ENCODE data around the gene B4GALT7.

B4GALT7 gene

DNA sequence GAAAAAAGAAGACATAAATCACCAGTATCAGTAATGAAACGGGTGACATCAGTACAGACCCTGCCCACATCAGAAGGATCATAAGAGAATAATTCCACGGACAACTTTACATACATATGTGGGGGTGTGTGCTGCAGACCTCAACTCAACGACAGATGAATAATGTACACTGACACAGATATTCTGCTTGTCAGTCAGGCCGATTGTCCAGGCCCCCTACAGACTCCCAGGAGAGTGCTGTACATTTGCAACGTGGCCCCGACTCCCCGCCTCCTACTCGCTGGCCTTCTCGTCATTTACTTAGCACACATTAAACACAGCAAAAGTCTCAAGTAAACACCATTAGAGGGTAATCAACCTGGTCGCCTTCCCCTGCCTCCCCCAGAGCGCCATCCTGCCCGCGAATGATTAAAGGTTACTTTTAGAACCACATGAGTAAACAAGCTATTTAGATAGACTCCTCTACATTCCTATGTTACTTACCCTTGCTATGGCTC, 11.5 kb upstream of the B4GALT7 start:
- DNase-seq: no peak

DNA sequence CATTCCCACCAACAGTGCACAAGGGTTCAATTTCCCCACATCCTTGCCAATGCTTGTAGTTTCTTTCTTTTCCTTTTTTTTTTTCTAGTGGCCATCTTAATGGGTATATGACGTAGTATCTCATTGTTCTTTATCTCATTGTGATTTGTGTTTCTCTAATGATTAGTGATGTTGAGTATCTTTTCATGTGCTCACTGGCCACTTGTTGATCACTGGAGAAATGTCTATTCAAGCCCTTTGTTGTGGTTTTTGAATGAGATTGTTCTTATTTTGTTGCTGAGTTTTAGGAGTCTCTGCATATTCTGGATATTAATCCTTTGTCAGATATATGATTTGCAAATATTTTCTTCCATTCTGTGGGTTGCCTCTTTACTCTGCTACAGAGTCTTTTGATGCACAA, 9.5 kb upstream of the B4GALT7 start:
- no peak for ATAC-seq
- no peak overlapping the region for H3K4me3 Mint-ChIP-seq
- peaks cover 42% of the 10 kb centered on the region for H3K4me1 Mint-ChIP-seq
- H3K27me3 Mint-ChIP-seq: peaks cover 17% of the 10 kb centered on the region
- no peaks in the 10 kb centered on the region for H3K9me3 Mint-ChIP-seq
- H3K27ac Mint-ChIP-seq: no peak overlapping the region
- no peak for DNase-seq

More for the DNA sequence above, 11.5 kb upstream of the B4GALT7 start:
- no peak overlapping the region for H3K4me3 Mint-ChIP-seq
- no peaks in the 10 kb centered on the region for H3K9me3 Mint-ChIP-seq
- H3K4me1 Mint-ChIP-seq: peaks cover 35% of the 10 kb centered on the region
- ATAC-seq: no peak
- no peak overlapping the region for H3K27ac Mint-ChIP-seq
- peaks cover 17% of the 10 kb centered on the region for H3K27me3 Mint-ChIP-seq

GRCh38 chr5:177591690-177592009, 8.3 kb upstream of the B4GALT7 start:
- Mint-ChIP-seq H3K27ac (peak overlapping the region in 1 of 2 donors; percentile 99), H3K4me3 (peak overlapping the region; percentile 97 to 99), H3K9me3 (no peaks in the 10 kb centered on the region), H3K4me1 (peaks cover 53% of the 10 kb centered on the region), H3K27me3 (peaks cover 17% of the 10 kb centered on the region)
- no peak for ATAC-seq
- DNase-seq: no peak

GRCh38 chr5:177592010-177592834, 7.7 kb upstream of the B4GALT7 start, which contains the start of gene TMED9:
Gene TMED9 (plus strand): TSS chr5:177592203. CDS start chr5:177592215, 12 bp downstream.
- DNase-seq: peak; percentile 87 to 88
- no peaks in the 10 kb centered on the region for H3K9me3 Mint-ChIP-seq
- H3K27me3 Mint-ChIP-seq: peaks cover 17% of the 10 kb centered on the region
- H3K4me1 Mint-ChIP-seq: peaks cover 57% of the 10 kb centered on the region
- H3K27ac Mint-ChIP-seq: peak within 1 kb of the TSS; percentile 99 to 100
- peak; percentile 96 for ATAC-seq
- peak within 1 kb of the TSS; percentile 97 to 99 for H3K4me3 Mint-ChIP-seq

DNA sequence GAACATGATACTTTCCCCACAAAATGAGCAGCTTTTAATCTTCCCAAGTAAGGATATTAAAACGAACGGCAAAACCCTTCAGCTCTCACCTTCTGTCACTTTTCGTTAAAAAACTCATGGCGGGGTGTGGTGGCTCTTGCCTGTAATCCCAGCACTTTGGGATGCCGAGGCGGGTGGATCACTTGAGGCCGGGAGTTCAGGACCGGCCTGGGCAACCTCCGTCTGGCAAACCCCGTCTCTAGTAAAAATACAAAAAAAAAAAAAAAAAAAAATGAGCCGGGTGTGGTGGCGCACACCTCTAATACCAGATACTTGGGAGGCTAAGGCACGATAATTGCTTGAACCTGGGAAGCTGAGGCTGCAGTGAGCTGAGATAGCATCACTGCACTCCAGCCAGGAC, 7.0 kb upstream of the B4GALT7 start:
- H3K9me3 Mint-ChIP-seq: no peaks in the 10 kb centered on the region
- DNase-seq (no peak), ATAC-seq (no peak)
- H3K27ac Mint-ChIP-seq: peak overlapping the region; percentile 66 to 100
- peak overlapping the region; percentile 97 to 99 for H3K4me3 Mint-ChIP-seq
- H3K4me1 Mint-ChIP-seq: peaks cover 57% of the 10 kb centered on the region
- H3K27me3 Mint-ChIP-seq: peaks cover 17% of the 10 kb centered on the region

GRCh38 chr5:177593511-177593910, 6.4 kb upstream of the B4GALT7 start:
- ATAC-seq: no peak
- Mint-ChIP-seq H3K27me3 (peaks cover 17% of the 10 kb centered on the region), H3K4me3 (peak overlapping the region; percentile 55 to 97), H3K4me1 (peaks cover 57% of the 10 kb centered on the region), H3K27ac (no peak overlapping the region), H3K9me3 (no peaks in the 10 kb centered on the region)
- DNase-seq: no peak

GRCh38 chr5:177594071-177594470, 5.9 kb upstream of the B4GALT7 start:
- no peak overlapping the region for H3K27ac Mint-ChIP-seq
- H3K4me3 Mint-ChIP-seq: no peak overlapping the region
- no peak for DNase-seq
- no peak for ATAC-seq
- peaks cover 17% of the 10 kb centered on the region for H3K27me3 Mint-ChIP-seq
- no peaks in the 10 kb centered on the region for H3K9me3 Mint-ChIP-seq
- H3K4me1 Mint-ChIP-seq: peaks cover 58% of the 10 kb centered on the region

- ATAC-seq (no peak), DNase-seq (no peak)
- Mint-ChIP-seq H3K4me3 (no peak overlapping the region), H3K4me1 (peaks cover 63% of the 10 kb centered on the region), H3K27me3 (peaks cover 7% of the 10 kb centered on the region), H3K27ac (no peak overlapping the region), H3K9me3 (no peaks in the 10 kb centered on the region)
These were observed 4.8 kb upstream of the B4GALT7 start for GRCh38 chr5:177595026-177595585.

GRCh38 chr5:177595991-177596774, 3.7 kb upstream of the B4GALT7 start:
- Mint-ChIP-seq H3K27ac (no peak overlapping the region), H3K4me3 (no peak overlapping the region), H3K27me3 (no peaks in the 10 kb centered on the region), H3K9me3 (no peaks in the 10 kb centered on the region), H3K4me1 (peaks cover 71% of the 10 kb centered on the region)
- ATAC-seq: no peak
- DNase-seq: no peak

DNA sequence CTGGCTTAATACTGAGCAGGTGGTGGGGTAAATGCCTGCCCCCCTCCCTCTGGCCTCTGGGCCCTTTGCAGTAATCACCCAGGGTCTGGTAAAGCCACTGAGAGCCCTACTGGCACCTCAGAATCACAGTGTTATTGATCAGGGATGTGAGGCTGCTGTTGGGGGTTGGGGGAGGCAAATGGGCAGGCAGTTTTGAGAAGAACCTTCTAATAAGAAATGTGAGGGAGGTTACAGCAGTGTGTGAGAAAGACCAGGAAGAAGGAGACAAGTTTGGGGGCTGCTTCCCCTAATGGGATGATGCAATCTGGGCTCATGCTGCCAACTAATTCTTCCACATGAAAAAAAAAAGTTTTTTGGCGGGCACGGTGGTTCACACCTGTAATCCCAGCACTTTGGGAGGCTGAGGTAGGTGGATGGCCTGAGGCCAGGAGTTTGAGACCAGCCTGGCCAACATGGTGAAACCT, 3.1 kb upstream of the B4GALT7 start:
- no peak for DNase-seq
- H3K4me3 Mint-ChIP-seq: no peak overlapping the region
- no peaks in the 10 kb centered on the region for H3K9me3 Mint-ChIP-seq
- H3K27me3 Mint-ChIP-seq: no peaks in the 10 kb centered on the region
- H3K4me1 Mint-ChIP-seq: peaks cover 66% of the 10 kb centered on the region
- ATAC-seq: no peak
- no peak overlapping the region for H3K27ac Mint-ChIP-seq

GRCh38 chr5:177598477-177598876, 1.5 kb upstream of the B4GALT7 start:
- Mint-ChIP-seq H3K27me3 (no peaks in the 10 kb centered on the region), H3K4me3 (peak overlapping the region; percentile 58 to 97), H3K4me1 (peaks cover 58% of the 10 kb centered on the region), H3K9me3 (no peaks in the 10 kb centered on the region), H3K27ac (no peak overlapping the region)
- ATAC-seq (no peak), DNase-seq (no peak)

DNA sequence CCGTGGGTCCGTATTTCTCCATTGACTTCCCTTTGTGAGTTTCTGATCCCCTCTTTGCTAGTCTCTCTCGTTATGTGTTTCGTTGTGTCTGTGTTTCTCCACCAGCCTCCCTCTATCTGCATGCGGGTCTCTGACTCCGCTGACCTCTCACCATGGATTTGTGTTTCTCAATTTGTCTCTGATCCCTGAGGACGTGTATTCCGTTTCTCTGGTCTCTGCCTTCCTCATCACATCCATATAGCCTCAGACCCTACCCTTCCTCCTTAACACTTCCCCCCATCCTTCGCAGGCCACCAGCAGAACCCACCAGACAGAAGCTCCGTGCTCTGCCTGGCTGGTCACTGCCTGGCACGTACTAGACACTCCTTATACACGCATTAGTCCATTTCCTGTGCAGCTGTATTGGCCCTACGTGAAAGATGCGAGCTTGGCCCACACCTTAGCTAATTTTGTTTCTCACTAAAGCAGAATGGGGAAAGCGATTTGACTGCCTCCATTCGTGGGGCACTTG, 631 bp downstream of the B4GALT7 start:
- peak; percentile 1 for ATAC-seq
- H3K9me3 Mint-ChIP-seq: no peaks in the 10 kb centered on the region

GRCh38 chr5:177601126-177601525, 1.2 kb downstream of the B4GALT7 start:
- H3K27ac Mint-ChIP-seq: no peak overlapping the region
- no peak for DNase-seq
- no peaks in the 10 kb centered on the region for H3K9me3 Mint-ChIP-seq
- peak overlapping the region; percentile 90 to 97 for H3K4me3 Mint-ChIP-seq
- no peaks in the 10 kb centered on the region for H3K27me3 Mint-ChIP-seq
- no peak for ATAC-seq
- peaks cover 63% of the 10 kb centered on the region for H3K4me1 Mint-ChIP-seq

More for the DNA sequence above, 631 bp downstream of the B4GALT7 start:
- Mint-ChIP-seq H3K27me3 (no peaks in the 10 kb centered on the region), H3K4me1 (peaks cover 63% of the 10 kb centered on the region), H3K4me3 (peak overlapping the region; percentile 90 to 97), H3K27ac (peak overlapping the region; percentile 79 to 95)
- DNase-seq: no peak

DNA sequence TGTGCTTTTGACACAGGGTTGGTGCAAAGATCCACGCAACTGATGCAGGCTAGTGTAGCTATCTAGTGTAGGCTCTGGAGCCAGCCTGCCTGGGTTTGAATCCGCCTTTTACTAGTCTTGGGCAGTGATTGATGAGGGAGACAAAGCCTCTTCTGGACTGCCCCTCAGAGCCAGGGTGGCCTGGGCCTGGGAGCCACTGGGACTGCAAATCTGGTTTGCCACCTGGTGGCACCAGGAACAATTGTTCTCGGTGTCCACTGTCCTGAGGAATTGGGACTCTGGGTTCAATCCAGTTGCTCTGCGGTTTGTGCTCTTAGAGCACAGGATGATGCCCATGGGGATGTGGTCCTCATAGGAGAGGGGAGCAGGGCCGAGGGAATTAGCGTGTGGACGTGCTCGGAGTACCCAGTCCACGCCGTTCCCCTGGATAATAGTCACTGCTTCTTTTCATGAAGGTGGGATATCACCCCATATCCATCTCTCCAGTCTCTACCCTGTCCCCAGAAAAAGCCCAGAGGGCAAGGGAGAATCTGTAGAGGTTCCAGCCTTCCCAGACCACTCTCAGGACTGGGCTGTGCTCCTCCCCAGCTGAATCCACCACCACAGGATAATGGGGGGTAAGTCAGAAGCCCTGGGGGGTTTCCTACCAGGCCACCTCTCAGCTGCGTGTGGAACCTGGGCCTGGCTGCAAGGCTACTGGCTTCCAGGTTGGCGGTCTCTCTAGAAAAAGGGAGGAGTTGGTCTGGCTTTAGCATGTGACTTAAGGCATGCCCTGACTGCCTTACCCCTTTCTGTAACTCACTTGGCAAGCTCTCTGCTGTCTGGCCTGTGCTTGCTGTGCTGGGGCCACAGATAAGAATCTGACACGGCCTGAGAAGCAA, 1.9 kb downstream of the B4GALT7 start:
- ATAC-seq (no peak), DNase-seq (no peak)
- H3K9me3 Mint-ChIP-seq: no peaks in the 10 kb centered on the region
- no peaks in the 10 kb centered on the region for H3K27me3 Mint-ChIP-seq
- peaks cover 63% of the 10 kb centered on the region for H3K4me1 Mint-ChIP-seq
- peak overlapping the region; percentile 33 to 50 for H3K4me3 Mint-ChIP-seq
- peak overlapping the region in 1 of 2 donors; percentile 75 for H3K27ac Mint-ChIP-seq

GRCh38 chr5:177602458-177602830, 2.5 kb downstream of the B4GALT7 start:
- Mint-ChIP-seq H3K9me3 (no peaks in the 10 kb centered on the region), H3K4me3 (no peak overlapping the region), H3K27me3 (no peaks in the 10 kb centered on the region), H3K4me1 (peaks cover 66% of the 10 kb centered on the region), H3K27ac (no peak overlapping the region)
- ATAC-seq: no peak
- no peak for DNase-seq

Data from stimulated activated naive CD8-positive, alpha-beta T cell treated with anti-CD3 and anti-CD28 coated beads, Interleukin-15, amount 100 ng/mL, for 72 hours (primary cell).